Mucosa of descending colon (tissue), 3 donors: ENCODE data around the gene RBFOX2. TPM values are rescaled to one million over a fixed set of nuclear protein-coding genes. Genes with fewer than 3 reads are reported as not detected.

Source experiments
- ATAC-seq: fragments of 200-7000 bp; cut with Tn5 transposase; one replicate; pipeline ENCODE4 v1.9.1; 2020; ENCODE audit warnings: mild to moderate bottlenecking, moderate library complexity
- DNase-seq, 3 donors: peaks; one replicate each; pipeline ENCODE4 v3.0.0-alpha.2; 2020
- H3K36me3 ChIP-seq: fragments of 200-600 bp; one replicate; pipeline ENCODE4 v1.8.0; 2021; ENCODE audit warnings: low read depth, mild to moderate bottlenecking
- H3K4me1 ChIP-seq: fragments of 200-600 bp; one replicate; pipeline ENCODE4 v1.8.0; 2021; ENCODE audit warnings: low read depth, mild to moderate bottlenecking
- H3K4me3 ChIP-seq: fragments of 200-600 bp; one replicate; pipeline ENCODE4 v1.8.0; 2021; ENCODE audit warnings: mild to moderate bottlenecking
- H3K9me3 ChIP-seq: fragments of 200-600 bp; one replicate; pipeline ENCODE4 v1.8.0; 2021; ENCODE audit warnings: mild to moderate bottlenecking
- CTCF ChIP-seq: fragments of 200-600 bp; IDR thresholded peaks from one replicate; pipeline ENCODE4 v1.8.0; 2022; ENCODE audit warnings: antibody characterized with exemption, mild to moderate bottlenecking
- intact Hi-C, 2 donors: fragments of 100-400 bp; cut with DNase I in 1 of 2; cut with micrococcal nuclease in 1 of 2; formaldehyde crosslinking; loops; one replicate each; pipeline versions ENCODE4 v1.11.0 to v1.11.1; 2022; cut with DNase I, micrococcal nuclease
- total RNA-seq, 3 donors: library from RNA; stranded (reverse); fragmentation: NEBNext Ultra II Directional in 2 of 3; extraction: Animal tissue kit (Norgen Biotek cat#: 25700) in 2 of 3; gene quantifications; one replicate each; pipeline versions ENCODE4 v1.2.1 to v1.2.4, GENCODE V29; 2021 to 2023
- donor health status: DM: no; HTN: no; CAD: no; lungs with moderate emphysema.
- donor health status: DM: no; HTN: no; CAD: no.
- donor health status: DM: no; HTN: yes; CAD: no.

Gene RBFOX2
- total RNA-seq, 3 donors from 2014 or later: 46.0 to 141 (median 46.2) TPM

DNA sequence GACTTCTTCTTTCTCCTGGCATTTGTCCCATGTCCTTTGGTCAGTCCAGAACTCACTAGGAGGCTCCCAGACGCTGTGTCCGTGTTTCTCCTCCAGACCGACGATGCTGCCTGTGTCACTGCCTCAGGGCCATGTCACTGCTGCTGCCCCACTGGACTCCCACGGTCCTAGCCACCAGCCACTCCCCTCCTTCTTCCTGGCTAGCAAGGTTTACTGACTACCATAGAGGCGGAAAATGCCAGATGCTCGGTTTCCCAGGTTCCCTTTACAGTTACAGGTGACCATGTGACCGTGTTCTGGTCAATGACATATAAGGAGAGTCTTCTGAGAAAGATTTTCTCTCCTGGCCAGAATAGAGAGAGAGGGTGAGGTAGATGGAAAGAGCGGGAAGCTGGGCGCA, 40.7 kb upstream of the RBFOX2 start:
- TF ChIP-seq CTCF: no peak
- no peaks in the 10 kb centered on the region for H3K9me3 ChIP-seq
- no peak for ATAC-seq
- intact Hi-C loops: loop anchor here in 1 of 2 donors (10.0 kb wide), 1 partner anchor 135 kb away; no protein-coding TSS in a partner anchor
- peaks cover 14% of the 10 kb centered on the region for H3K4me1 ChIP-seq
- no peaks in the 10 kb centered on the region for H3K36me3 ChIP-seq
- DNase-seq: no peak
- no peak overlapping the region for H3K4me3 ChIP-seq

DNA sequence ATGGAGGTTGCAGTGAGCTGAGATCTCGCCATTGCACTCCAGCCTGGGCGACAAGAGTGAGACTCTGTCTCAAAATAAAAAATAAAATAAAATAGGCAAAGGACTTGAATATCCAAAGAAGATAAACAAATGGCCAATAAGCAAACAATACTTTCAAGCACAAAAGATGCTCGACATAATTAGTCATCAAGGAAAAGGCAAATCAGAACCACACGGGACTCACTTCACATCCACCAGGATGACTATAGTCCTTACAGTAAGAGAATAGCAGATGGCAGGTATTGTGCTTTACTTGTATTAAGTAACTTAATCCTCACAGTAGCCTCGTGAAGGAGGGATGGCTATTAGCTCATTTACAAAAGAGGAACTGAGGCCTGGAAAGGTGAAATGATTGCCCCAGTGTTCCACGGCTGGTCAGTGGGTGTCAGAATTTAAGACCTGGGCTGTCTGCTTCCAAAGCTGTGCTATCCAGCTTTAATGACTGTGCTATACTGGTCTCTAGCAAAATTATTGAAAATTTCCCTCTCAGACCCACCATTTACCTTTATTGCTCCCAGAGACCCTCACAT, 40.2 kb upstream of the RBFOX2 start:
- no peak for TF ChIP-seq CTCF
- peaks cover 14% of the 10 kb centered on the region for H3K4me1 ChIP-seq
- intact Hi-C loops: loop anchor here in 1 of 2 donors (10.0 kb wide), 1 partner anchor 134 kb away; no protein-coding TSS in a partner anchor
- ATAC-seq: no peak
- DNase-seq: no peak
- no peaks in the 10 kb centered on the region for H3K36me3 ChIP-seq
- no peak overlapping the region for H3K4me3 ChIP-seq
- H3K9me3 ChIP-seq: no peaks in the 10 kb centered on the region

DNA sequence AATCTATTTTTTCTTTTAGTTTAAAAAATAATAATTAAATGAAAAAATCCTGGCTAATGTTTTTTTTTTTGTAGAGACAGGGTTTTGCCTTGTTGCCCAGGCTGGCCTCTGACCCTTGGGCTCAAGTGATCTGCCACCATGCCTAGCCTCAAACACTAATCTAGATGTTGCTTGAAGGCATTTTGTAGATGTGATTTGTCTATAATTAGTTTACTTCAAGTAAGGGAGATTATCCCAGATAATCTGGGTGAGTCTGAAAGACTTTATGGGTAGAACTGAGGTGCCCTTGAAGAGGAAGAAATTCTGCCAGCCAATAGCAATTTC, 38.6 kb upstream of the RBFOX2 start:
- DNase-seq (no peak), ATAC-seq (no peak)
- no peak overlapping the region for H3K4me3 ChIP-seq
- TF ChIP-seq CTCF: no peak
- no peaks in the 10 kb centered on the region for H3K9me3 ChIP-seq
- intact Hi-C loops: loop anchor here in 1 of 2 donors (10.0 kb wide), 1 partner anchor 132 kb away; no protein-coding TSS in a partner anchor
- H3K4me1 ChIP-seq: peaks cover 14% of the 10 kb centered on the region
- no peaks in the 10 kb centered on the region for H3K36me3 ChIP-seq

- Histone ChIP-seq H3K36me3 (no peaks in the 10 kb centered on the region), H3K4me3 (no peak overlapping the region), H3K9me3 (no peaks in the 10 kb centered on the region), H3K4me1 (peaks cover 14% of the 10 kb centered on the region)
- intact Hi-C loops: loop anchor here in 1 of 2 donors (10.0 kb wide), 1 partner anchor 131 kb away; no protein-coding TSS in a partner anchor
- TF ChIP-seq CTCF: peak; percentile 97
- DNase-seq: peak; percentile 85 to 87 (median 87)
- ATAC-seq: peak; percentile 98
Measured at GRCh38 chr22:36065775-36066544, 37.3 kb upstream of the RBFOX2 start.

- DNase-seq: no peak
- TF ChIP-seq CTCF: no peak
- H3K36me3 ChIP-seq: no peaks in the 10 kb centered on the region
- no peaks in the 10 kb centered on the region for H3K9me3 ChIP-seq
- intact Hi-C loops: loop anchor here in 1 of 2 donors (10.0 kb wide), 1 partner anchor 131 kb away; no protein-coding TSS in a partner anchor
- peak; percentile 48 for ATAC-seq
- H3K4me1 ChIP-seq: peaks cover 14% of the 10 kb centered on the region
- no peak overlapping the region for H3K4me3 ChIP-seq
Measured at GRCh38 chr22:36065462-36065774, 36.8 kb upstream of the RBFOX2 start.
